Right atrium auricular region (tissue), 2 donors: ENCODE results near the gene SURF1. TPM values are rescaled to one million over a fixed set of nuclear protein-coding genes. Genes with fewer than 3 reads are reported as not detected.

ENCODE experiments used
- DNase-seq: peaks from one replicate; pipeline ENCODE4 v3.0.0-alpha.2; 2019; ENCODE audit warnings: low spot score
- H3K27ac ChIP-seq, 2 donors: fragments of 200-600 bp; sonication (generic); 1 replicate in 1 of 2; 2 replicates in 1 of 2; pipeline ENCODE4 v1.5.1; 2016 to 2019
- H3K27me3 ChIP-seq, 2 donors: fragments of 200-600 bp; sonication (generic); one replicate each; pipeline versions ENCODE4 v1.5.1 to v1.6.0; 2017 to 2019
- H3K36me3 ChIP-seq: fragments of 200-600 bp; sonication (generic); one replicate; pipeline ENCODE4 v1.5.1; 2016
- H3K4me1 ChIP-seq, 2 donors: fragments of 200-600 bp; sonication (generic); one replicate each; pipeline versions ENCODE4 v1.5.1 to v1.6.0; 2017 to 2019
- H3K4me3 ChIP-seq, 2 donors: fragments of 200-600 bp; sonication (generic); 1 replicate in 1 of 2; 2 replicates in 1 of 2; pipeline ENCODE4 v1.5.1; 2017 to 2019; ENCODE audit warnings: mild to moderate bottlenecking in 1 of 2, moderate library complexity in 1 of 2
- H3K9me3 ChIP-seq, 2 donors: fragments of 200-600 bp; sonication (generic); one replicate each; pipeline ENCODE4 v1.5.1; 2019
- total RNA-seq, 2 donors: library from RNA; depleted of rRNA; stranded (reverse); fragments of >200 nt; gene quantifications; one replicate each; pipeline ENCODE4 v1.1.0, GENCODE V29; 2016
- TF ChIP-seq, protein P1 (sequence below), 2 donors: fragments of 200-600 bp; sonication (generic); IDR thresholded peaks; one replicate each; pipeline ENCODE4 v1.5.1; 2019; ENCODE audit warnings: antibody characterized with exemption in 2 of 2

The SURF1 gene, protein sequence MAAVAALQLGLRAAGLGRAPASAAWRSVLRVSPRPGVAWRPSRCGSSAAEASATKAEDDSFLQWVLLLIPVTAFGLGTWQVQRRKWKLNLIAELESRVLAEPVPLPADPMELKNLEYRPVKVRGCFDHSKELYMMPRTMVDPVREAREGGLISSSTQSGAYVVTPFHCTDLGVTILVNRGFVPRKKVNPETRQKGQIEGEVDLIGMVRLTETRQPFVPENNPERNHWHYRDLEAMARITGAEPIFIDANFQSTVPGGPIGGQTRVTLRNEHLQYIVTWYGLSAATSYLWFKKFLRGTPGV
- 10 to 100 TPM; 41.5 to 58.6 TPM for total RNA-seq

GRCh38 chr9:133356391-133357091, at the start of gene SURF1, which contains the start of gene SURF2:
Gene SURF1 (minus strand): TSS chr9:133356487. CDS start chr9:133356453, 34 bp downstream.
Gene SURF2 (plus strand): TSS chr9:133356550. CDS start chr9:133356593, 43 bp downstream.
- peak; percentile 82 for DNase-seq
- Histone ChIP-seq H3K27me3 (no peaks in the 10 kb centered on the region), H3K9me3 (no peaks in the 10 kb centered on the region), H3K4me1 (peaks cover 0 to 27% of the 10 kb centered on the region in 2 donors), H3K27ac (peak within 1 kb of the TSS; percentile 61 to 66), H3K36me3 (peaks cover 44% of the 10 kb centered on the region), H3K4me3 (peak within 1 kb of the TSS; percentile 67 to 91)
- TF ChIP-seq, protein P1, sequence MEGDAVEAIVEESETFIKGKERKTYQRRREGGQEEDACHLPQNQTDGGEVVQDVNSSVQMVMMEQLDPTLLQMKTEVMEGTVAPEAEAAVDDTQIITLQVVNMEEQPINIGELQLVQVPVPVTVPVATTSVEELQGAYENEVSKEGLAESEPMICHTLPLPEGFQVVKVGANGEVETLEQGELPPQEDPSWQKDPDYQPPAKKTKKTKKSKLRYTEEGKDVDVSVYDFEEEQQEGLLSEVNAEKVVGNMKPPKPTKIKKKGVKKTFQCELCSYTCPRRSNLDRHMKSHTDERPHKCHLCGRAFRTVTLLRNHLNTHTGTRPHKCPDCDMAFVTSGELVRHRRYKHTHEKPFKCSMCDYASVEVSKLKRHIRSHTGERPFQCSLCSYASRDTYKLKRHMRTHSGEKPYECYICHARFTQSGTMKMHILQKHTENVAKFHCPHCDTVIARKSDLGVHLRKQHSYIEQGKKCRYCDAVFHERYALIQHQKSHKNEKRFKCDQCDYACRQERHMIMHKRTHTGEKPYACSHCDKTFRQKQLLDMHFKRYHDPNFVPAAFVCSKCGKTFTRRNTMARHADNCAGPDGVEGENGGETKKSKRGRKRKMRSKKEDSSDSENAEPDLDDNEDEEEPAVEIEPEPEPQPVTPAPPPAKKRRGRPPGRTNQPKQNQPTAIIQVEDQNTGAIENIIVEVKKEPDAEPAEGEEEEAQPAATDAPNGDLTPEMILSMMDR (IDR thresholded peaks at IDR 0.05) = no peak

DNA sequence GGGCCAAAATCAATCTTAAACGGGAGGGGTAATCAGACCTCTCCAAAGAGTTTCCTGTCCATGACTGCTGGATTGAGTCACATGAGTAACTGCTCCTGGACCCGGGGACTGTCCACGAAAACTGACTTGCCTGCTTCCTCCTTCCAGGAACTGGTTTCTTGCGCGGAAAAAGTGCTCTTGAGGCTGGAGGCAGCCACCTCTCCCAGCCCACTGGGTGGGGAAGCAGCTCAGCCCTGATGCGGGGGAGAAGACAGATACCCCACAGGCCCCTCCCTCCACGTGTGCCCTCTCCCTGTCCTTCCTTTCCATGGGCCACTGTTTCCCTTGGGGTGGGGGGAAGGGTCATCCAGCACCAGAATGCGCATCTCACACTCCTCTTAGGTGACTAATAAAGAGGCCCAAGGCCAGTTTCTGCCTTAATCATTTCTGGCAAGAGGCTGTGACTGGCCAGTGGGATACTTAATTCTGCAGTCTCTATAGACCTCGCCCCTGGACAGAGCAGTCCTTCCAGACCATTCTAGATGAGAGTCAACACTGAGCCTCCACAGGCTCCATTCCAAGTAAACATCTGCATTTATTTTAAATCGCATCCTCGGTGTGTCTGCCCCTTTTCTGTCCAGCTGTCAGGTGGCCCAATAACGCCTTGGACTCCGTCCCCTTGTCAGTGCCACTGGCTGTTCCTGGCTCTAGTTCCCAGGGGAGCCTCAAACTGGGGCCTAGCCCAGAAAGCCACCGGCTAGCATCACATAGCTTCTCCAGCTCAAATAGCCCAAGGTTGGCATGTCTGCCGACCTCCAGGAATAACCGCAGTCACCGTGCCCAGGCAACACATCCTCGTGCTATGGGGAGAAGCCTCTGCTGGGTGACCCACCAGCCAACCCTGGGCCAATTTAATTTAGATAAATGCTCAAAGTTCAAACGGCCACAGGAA, 49.5 kb upstream of the SURF1 start:
- DNase-seq = no peak
- H3K27me3 ChIP-seq = no peaks in the 10 kb centered on the region
- H3K27ac ChIP-seq = no peak overlapping the region
- H3K36me3 ChIP-seq = peaks cover 47% of the 10 kb centered on the region
- TF ChIP-seq, protein P1 (IDR thresholded peaks at IDR 0.05) = no peak
- peaks cover 0 to 7% of the 10 kb centered on the region in 2 donors for H3K4me1 ChIP-seq
- H3K9me3 ChIP-seq = no peaks in the 10 kb centered on the region
- H3K4me3 ChIP-seq = no peak overlapping the region

GRCh38 chr9:133404454-133405002, 48.2 kb upstream of the SURF1 start:
- Histone ChIP-seq H3K4me3 (no peak overlapping the region), H3K27ac (no peak overlapping the region), H3K27me3 (no peaks in the 10 kb centered on the region), H3K4me1 (peaks cover 0 to 7% of the 10 kb centered on the region in 2 donors), H3K9me3 (no peaks in the 10 kb centered on the region), H3K36me3 (peaks cover 35% of the 10 kb centered on the region)
- TF ChIP-seq, protein P1 (IDR thresholded peaks at IDR 0.05) = no peak
- no peak for DNase-seq

DNA sequence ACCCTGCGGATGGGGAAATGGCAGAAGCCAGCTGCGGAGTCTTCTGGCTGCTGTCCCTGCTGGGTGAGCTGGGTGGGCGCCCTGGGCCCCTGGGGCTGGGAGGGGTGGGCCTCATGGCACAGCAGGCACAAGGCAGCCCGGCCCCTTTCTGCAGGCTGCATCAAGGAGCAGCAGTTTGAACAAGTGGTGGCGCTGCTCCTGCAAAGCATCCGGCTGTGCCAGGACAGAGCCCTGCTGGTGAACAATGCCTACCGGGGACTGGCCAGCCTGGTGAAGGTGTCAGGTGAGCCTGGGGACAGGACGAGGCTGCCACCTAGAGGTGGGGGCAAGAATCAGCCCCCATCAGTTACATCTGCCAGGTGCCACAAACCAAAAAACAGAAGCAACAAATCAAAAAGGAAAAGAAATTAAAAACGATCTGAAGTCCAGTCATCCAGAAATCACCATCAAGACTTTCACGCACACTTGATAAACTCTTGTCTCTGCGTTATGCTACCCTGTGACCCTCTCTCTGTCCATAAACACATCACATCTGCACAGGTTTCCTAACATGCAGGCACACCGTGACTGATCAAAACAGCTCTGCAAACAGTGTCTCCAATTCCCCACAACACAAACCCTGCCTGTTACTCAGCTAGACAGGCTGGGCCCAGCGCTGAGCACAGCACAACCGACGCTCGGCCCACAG, 47.6 kb upstream of the SURF1 start:
- Histone ChIP-seq H3K4me1 (peaks cover 0 to 7% of the 10 kb centered on the region in 2 donors), H3K36me3 (peaks cover 32% of the 10 kb centered on the region), H3K27me3 (no peaks in the 10 kb centered on the region), H3K9me3 (no peaks in the 10 kb centered on the region), H3K27ac (no peak overlapping the region), H3K4me3 (no peak overlapping the region)
- no peak for DNase-seq
- TF ChIP-seq, protein P1 (IDR thresholded peaks at IDR 0.05) = peak in 1 of 2 donors; percentile 57

DNA sequence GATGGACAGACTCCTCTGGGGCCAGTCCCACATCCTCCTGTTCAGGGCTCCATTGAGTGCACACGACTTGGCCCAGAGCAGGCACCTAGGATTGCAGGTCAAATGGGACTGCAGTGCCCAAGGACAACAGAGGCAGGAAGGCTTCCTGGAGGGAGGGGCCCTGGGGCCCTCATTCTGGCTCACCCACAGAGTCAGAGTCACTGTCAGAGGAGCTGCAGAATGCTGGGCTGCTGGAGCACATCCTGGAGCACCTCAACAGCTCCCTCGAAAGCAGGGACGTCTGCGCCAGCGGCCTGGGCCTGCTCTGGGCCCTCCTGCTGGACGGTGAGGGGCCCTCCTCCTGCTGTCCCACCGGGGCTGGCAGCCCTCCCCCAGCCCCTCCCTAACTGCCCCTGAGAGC, 46.4 kb upstream of the SURF1 start:
- DNase-seq = no peak
- H3K4me1 ChIP-seq = peaks cover 0 to 7% of the 10 kb centered on the region in 2 donors
- H3K9me3 ChIP-seq = no peaks in the 10 kb centered on the region
- TF ChIP-seq, protein P1 (IDR thresholded peaks at IDR 0.05) = no peak
- H3K36me3 ChIP-seq = peaks cover 24% of the 10 kb centered on the region
- H3K4me3 ChIP-seq = no peak overlapping the region
- no peak overlapping the region for H3K27ac ChIP-seq
- H3K27me3 ChIP-seq = no peaks in the 10 kb centered on the region
